Measurements from ENCODE around the gene PLXNB1. TPM values are rescaled to one million over a fixed set of nuclear protein-coding genes. Genes with fewer than 3 reads are reported as not detected.
"Not testable (repeated sequence)": the region's sequence is repeated elsewhere in the genome, so short reads cannot be mapped to it uniquely, and the experiment has no call there.

PLXNB1 gene
- total RNA-seq, 1 donor from 2014 or later: 43.4 TPM

DNA sequence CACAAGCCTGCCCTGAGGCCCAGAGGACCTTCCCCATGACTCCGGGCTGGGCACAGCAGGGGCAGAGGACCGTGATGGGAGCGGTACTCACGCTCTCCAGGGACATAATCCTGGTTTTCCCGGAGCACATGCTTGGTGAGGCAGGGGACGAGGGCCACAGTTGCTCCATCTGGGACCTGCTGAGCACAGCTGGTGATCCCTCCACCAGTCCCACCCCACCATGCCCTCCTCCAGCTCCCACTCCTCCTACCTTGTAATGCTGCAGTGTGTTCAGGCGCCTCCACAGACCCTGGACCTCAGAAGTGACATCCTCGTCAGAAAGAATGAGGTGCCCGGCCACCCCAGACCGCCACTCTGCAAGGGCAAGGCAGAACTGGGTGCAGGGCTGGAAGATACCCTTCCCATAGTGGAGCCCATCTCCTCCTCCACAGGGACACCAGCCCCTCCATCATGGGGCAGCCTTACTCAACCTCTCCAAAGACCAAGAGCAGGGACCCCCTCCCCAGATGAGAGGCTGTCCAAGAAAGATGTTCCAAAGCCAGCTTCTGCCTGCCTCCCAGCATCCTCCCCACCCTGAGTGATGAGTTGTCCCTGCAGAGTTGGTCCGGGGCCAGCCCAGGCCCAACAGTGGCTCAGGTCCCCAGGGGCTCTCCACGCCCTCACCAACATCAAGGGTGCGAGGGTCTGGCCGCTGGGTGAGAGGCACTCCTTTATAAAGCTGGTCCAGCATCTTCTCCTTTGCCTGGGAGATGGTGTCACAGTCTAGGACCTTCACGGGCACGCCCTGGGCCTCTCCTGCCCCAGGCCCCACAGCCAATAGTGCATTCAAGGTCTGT, 19.5 kb downstream of the PLXNB1 start:
- intact Hi-C loops (cut with DNase I): no loop called here
- DNase-seq (ENCODE audit: low spot score): peak; percentile 62

- intact Hi-C loops (cut with DNase I): no loop called here
- peak; percentile 59 for DNase-seq (ENCODE audit: low spot score)
These were observed 20.3 kb downstream of the PLXNB1 start for GRCh38 chr3:48409291-48410201.

GRCh38 chr3:48408823-48409281, 21.0 kb downstream of the PLXNB1 start:
- peak; percentile 58 for DNase-seq (ENCODE audit: low spot score)
- intact Hi-C loops (cut with DNase I): no loop called here

DNA sequence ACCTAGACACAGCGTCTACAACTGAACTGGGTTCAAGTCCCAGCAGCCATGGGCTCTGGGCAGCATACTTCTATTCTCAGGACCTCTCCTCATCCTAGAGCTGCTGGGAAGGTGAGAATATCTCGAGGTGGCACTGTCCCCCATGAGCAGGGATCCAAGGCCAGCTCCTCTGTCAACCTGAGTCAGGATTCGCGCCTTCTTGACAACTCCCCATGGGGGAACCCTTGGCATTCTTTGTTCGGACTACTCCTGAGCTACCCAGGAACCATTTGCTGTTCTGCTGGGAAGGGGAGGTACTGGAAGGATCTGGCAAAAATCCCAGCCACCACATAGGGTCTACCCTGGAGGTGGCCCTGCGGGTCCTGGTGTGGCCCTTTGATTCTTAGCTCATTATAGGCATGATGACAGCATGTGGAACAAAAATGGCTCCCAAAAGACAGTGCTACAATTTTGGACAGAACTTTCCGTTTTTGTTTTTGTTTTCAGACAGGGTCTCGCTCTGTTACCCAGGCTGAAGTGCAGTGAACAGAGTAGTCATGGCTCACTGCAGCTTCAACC, 22.3 kb downstream of the PLXNB1 start:
- intact Hi-C loops (cut with DNase I): no loop called here
- DNase-seq (ENCODE audit: low spot score): no peak

DNA sequence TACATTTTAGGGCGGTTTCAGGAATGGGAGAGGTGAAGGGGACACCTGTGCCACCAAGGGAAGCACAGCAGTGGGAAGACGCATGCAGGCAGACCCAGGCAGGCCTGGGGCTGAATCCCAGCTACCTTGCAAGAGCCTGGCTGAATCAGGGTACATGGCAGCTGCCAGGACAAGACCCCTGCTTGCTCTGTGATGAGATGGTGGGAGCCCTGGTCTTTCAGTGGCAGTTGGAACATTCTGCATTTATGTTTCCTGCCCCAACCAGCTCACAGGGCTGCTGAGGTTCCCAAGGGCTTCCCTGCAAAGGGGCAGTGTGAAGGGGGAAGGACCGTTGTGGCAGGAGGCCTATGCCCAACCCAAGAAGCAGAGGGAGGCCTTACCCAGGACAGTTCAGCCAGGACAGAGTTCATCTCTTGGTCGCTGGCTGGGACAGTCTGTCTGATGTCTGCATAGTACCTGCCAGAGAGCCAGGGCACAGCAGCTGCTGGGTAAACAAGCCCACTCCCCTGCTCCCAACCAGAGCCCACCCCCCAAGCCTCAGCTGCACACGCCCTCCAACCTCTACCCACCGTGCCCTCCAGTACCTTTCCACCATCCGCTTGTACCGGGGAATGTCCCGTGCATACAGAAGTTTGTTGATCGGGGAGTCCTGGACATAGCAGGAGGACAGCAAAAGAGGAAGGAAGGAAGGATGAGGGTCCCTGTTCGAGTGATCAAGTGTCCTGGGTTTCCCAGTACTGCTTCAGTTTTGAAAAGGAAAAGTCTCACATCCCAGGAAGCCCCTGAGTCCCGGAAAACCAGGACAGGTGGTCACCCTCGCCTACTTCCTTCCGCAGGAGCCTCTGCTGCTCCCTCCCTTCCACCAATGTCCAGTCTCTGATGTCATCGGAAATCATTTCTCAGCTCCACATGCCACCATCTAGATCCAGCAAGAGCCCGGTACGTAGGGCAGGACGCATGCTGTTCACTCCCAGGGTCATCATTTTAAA, 23.1 kb downstream of the PLXNB1 start:
- intact Hi-C loops (cut with DNase I): no loop called here
- peak; percentile 66 for DNase-seq (ENCODE audit: low spot score)

GRCh38 chr3:48405971-48406370, 23.9 kb downstream of the PLXNB1 start:
- intact Hi-C loops (cut with DNase I): no loop called here
- no peak for DNase-seq (ENCODE audit: low spot score)

DNA sequence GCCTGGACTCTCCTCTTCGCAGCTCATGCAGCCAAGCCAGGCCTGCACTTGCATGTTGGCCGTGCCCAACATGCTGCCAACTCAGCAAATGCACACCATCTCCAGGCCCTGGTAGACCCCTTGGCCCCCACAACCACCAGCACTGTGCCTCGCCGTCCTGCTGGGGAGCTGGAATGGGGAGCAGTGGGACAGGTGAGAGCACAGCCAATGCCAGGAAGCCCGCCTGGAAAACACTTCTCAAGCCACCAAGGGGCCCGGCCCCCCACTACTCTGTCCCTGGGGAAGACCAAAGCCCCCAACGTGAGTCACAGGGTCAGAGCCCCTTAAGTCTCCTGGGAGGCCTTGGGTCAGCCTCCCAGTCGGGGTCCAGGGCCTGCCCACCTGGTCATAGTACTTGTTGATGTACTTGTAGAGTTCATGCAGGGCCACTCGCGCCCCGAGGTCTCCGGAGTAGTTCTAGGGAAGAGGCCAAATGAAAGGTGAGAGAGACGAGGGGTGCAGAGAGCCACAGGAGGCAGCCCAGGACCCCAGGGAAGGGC, 24.5 kb downstream of the PLXNB1 start:
- peak; percentile 71 for DNase-seq (ENCODE audit: low spot score)
- intact Hi-C loops (cut with DNase I): no loop called here

DNA sequence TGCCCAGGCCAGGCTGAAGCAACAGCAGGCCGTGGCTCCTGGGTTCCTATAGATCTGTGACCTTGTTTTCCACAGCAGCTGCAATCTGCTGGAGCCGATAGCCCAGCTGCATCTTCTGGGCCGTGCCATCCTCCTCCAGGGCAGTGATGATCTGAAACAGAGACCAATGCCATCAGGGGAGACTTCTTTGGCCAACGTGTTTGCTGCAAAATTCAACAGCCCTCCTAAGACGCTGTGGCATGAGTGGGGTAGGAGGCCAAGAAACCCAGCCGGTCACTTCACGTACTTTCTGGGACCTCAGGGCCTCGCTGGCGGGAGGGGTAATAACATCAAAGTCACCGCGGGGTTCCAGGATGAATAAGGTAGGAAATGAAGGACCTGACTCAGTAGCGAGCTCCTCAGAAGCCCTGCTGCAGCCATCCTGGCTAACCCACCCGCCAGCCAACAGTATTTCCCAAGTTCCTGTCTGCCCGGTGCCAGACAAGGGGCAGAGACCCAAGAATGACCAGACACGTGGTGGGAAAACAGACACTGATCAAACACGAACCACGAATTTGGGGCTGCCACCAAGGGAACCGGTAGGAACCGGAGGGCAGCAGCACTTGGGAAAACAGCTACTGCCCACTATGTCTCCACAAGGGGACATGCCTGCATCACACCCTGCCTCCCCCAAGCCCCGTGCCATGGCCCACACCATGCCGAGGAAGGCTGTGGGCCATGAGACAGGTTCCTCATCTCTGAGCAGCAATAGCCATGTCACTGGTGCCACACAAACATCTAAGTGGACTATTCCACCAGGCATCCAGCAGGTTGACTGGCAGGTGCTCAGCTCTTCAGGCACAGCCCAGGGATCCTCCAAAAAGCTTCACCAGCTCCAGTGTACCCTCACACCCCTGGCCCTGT, 25.2 kb downstream of the PLXNB1 start:
- no peak for DNase-seq (ENCODE audit: low spot score)
- intact Hi-C loops (cut with DNase I): loop anchor here (5.0 kb wide), 1 partner anchor 143 kb away; no protein-coding TSS in a partner anchor

DNA sequence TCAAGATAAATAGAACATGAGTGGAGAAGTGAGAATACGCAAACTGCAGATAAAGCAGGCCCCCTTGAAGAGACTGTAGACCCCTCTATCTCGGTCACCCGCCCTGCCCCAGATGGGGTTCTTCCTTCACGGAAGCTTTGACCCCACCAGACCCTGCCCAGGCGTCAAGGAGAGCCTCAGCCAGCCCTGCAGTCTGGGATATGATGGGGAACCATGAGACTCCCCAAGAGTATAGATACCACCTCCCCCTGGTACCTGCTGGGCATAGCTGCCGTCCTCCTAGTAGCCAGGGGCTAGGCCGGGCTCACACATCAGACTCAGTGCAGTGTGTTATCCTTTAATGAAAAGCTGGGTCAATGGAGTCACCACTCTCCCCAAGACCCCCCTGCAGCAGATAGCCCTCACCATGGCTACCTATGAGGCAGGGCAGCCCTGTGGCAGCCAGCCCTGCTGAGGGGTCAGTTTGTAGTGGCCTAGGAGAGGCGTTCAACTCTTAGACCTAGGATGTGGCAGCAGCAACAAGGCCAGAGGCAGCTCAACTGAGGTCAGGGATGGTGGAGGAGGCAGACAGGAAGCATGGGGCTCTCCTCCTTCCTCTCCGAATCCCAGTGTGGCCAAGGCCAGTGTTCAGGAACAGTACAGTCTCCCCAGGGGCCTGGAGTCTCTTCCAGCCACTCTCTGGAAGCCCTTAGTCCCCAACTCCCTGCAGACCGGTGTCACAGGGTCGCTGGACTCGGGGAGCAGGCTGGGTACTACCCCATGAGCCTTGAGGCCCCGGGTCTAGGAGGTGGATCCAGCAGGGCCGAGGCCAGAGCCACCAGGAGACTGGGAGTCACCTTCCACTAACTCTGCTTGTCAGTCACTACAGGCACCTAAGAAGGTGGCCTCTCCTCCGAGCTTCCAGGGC, 26.1 kb downstream of the PLXNB1 start:
- intact Hi-C loops (cut with DNase I): loop anchor here (5.0 kb wide), 1 partner anchor 144 kb away; no protein-coding TSS in a partner anchor
- DNase-seq (ENCODE audit: low spot score): peak; percentile 63

- no peak for DNase-seq (ENCODE audit: low spot score)
- intact Hi-C loops (cut with DNase I): loop anchor here (5.0 kb wide), 1 partner anchor 144 kb away; no protein-coding TSS in a partner anchor
These were observed 27.0 kb downstream of the PLXNB1 start for GRCh38 chr3:48402907-48403306.

DNA sequence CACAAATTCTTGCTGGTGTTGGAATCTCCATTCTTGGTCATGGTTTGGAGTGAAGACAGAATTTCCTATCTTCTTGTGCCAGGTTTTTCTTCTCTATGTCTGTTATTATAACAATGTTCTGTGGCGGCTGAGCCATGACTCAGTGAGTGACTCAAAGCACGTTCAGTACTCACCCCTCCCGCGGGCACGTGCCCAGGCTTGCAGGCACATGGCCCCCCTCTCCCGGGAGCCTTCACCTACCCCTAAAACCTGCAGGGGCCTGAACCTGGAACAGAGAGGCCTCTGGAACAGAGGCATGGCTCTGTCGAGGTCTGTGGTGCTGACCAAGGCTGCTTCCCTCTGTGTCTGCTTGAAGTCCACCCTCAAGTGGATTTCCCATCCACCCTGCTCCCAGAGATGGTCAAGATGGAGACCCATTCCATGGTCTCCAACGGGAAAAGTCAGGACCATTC, 27.6 kb downstream of the PLXNB1 start:
- peak; percentile 75 for DNase-seq (ENCODE audit: low spot score)
- intact Hi-C loops (cut with DNase I): loop anchor here (5.0 kb wide), 1 partner anchor 145 kb away; no protein-coding TSS in a partner anchor

GRCh38 chr3:48401434-48401901, 28.4 kb downstream of the PLXNB1 start:
- DNase-seq (ENCODE audit: low spot score): not testable (repeated sequence)
- intact Hi-C loops (cut with DNase I): loop anchor here (1.0 to 5.0 kb wide), 2 partner anchors 35 to 146 kb away; no protein-coding TSS in a partner anchor

DNA sequence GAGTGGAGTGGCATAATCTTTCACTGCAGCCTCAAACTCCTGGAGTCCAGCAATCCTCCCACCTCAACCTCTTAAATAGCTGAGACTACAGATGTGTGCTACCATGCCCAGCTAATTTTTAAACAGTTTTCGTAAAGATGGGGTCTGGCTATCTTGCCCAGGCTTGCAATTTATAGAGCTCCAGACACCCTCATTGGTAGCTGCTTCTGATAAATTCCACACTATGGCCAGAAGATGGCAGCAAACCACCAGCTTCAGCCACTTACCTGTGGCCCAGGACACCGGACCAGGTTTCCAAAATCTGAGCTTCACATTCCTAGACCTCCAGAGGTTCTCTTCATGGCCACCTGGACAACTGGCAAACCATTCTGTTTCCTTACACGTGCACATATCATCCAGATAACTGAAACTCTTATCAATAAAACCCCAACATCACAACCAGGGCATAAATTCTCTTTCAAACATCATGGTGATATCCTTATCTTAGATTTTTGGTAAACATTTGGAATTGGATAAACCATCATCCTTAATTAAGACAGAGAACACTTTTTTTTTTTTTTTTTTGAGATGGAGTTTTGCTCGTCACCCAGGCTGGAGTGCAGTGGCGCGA, 29.0 kb downstream of the PLXNB1 start:
- intact Hi-C loops (cut with DNase I): loop anchor here (1.0 to 5.0 kb wide), 2 partner anchors 35 to 146 kb away; no protein-coding TSS in a partner anchor
- DNase-seq (ENCODE audit: low spot score): peak; percentile 75

GRCh38 chr3:48399387-48400172, 30.3 kb downstream of the PLXNB1 start:
- intact Hi-C loops (cut with DNase I): loop anchor here (5.0 kb wide), 1 partner anchor 148 kb away; no protein-coding TSS in a partner anchor
- DNase-seq (ENCODE audit: low spot score): peak; percentile 58

Measured in cardiac septum (tissue), 1 donor.